H1 (cell line): ENCODE results near the gene CAMSAP3. TPM values are rescaled to one million over a fixed set of nuclear protein-coding genes. Genes with fewer than 3 reads are reported as not detected.

ENCODE experiments used
- CTCF ChIA-PET: fragments of 300-600 bp; sonication (Branson Sonifier 250); formaldehyde crosslinking; loops from one replicate; lab custom pipeline; 2021; ENCODE audit not compliant: partially characterized antibody; lab: Charles Lee
- POLR2A ChIA-PET: fragments of 300-600 bp; sonication (Branson Sonifier 250); formaldehyde crosslinking; loops from one replicate; lab custom pipeline; 2021; ENCODE audit warnings: inconsistent platforms; ENCODE audit not compliant: partially characterized antibody; lab: Charles Lee
- DNase-seq, 2 experiments: peaks; one replicate each; pipeline versions ENCODE4 v3.0.0 to v3.0.0-alpha.2; 2010 to 2022; ENCODE audit warnings: low spot score in 2 of 2, low read depth in 1 of 2, mixed read lengths in 1 of 2
- FAIRE-seq: peaks from 2 replicates; lab custom pipeline; 2011; peaks lifted over from hg19 to GRCh38; lab: Jason Lieb, UNC
- H2AFZ ChIP-seq: 2 replicates; pipeline ENCODE4 v1.8.1; 2012; ENCODE audit warnings: low read length, inconsistent platforms
- H2AK5ac ChIP-seq: 2 replicates; pipeline ENCODE4 v1.6.1; 2013; ENCODE audit warnings: low read depth, low read length
- H2BK120ac ChIP-seq: replicated peaks from 2 replicates; pipeline ENCODE3; 2013; ENCODE audit warnings: low read depth, low read length, inconsistent platforms
- H2BK12ac ChIP-seq: 2 replicates; pipeline ENCODE4 v1.6.1; 2013; ENCODE audit warnings: low read depth, low read length
- H2BK15ac ChIP-seq: 2 replicates; pipeline ENCODE4 v1.6.1; 2013; ENCODE audit warnings: low read length
- H2BK20ac ChIP-seq: 2 replicates; pipeline ENCODE4 v1.6.1; 2013; ENCODE audit warnings: low read length
- H2BK5ac ChIP-seq: 2 replicates; pipeline ENCODE4 v1.6.1; 2013; ENCODE audit warnings: low read depth, low read length
- H3K14ac ChIP-seq: 2 replicates; pipeline ENCODE4 v1.6.1; 2013; ENCODE audit warnings: inconsistent platforms; ENCODE audit not compliant: insufficient read length
- H3K18ac ChIP-seq: 2 replicates; pipeline ENCODE4 v1.6.1; 2013; ENCODE audit warnings: low read length; ENCODE audit errors: extremely low read depth
- H3K23ac ChIP-seq: 2 replicates; pipeline ENCODE4 v1.6.1; 2013; ENCODE audit warnings: inconsistent platforms; ENCODE audit not compliant: insufficient read length
- H3K23me2 ChIP-seq: 2 replicates; pipeline ENCODE4 v1.6.1; 2013; ENCODE audit warnings: low read depth, low read length
- H3K27ac ChIP-seq: 2 replicates; pipeline ENCODE4 v1.6.1; 2011; ENCODE audit warnings: low read depth, low read length, inconsistent platforms
- H3K27me3 ChIP-seq, 4 experiments: replicated peaks in 1 of 4; 1 replicate in 1 of 4; 2 replicates in 3 of 4; pipeline versions ENCODE4 v1.6.1 to v1.8.1; 2011 to 2013; ENCODE audit warnings: low read length in 3 of 4, mild to moderate bottlenecking in 3 of 4, inconsistent platforms in 2 of 4, mixed read lengths in 2 of 4, moderate library complexity in 1 of 4; ENCODE audit not compliant: control insufficient read depth in 3 of 4, insufficient read depth in 3 of 4; ENCODE audit errors: extremely low read depth in 1 of 4
- H3K36me3 ChIP-seq, 4 experiments: 2 replicates each; pipeline versions ENCODE4 v1.6.1 to v1.8.1; 2011 to 2013; ENCODE audit warnings: mild to moderate bottlenecking in 4 of 4, low read length in 3 of 4, moderate library complexity in 2 of 4, control low read depth in 1 of 4, inconsistent platforms in 1 of 4; ENCODE audit not compliant: insufficient read depth in 4 of 4, control insufficient read depth in 2 of 4
- H3K4ac ChIP-seq: replicated peaks from 2 replicates; pipeline ENCODE3; 2013; ENCODE audit warnings: low read length, low read depth, mixed read lengths, inconsistent platforms; ENCODE audit not compliant: insufficient read length
- H3K4me1 ChIP-seq, 4 experiments: replicated peaks in 1 of 4; 1 replicate in 1 of 4; 2 replicates in 3 of 4; pipeline versions ENCODE4 v1.6.1 to v1.8.1; 2011 to 2013; ENCODE audit warnings: low read length in 3 of 4, inconsistent platforms in 2 of 4, mixed read lengths in 1 of 4; ENCODE audit not compliant: insufficient read depth in 4 of 4, control insufficient read depth in 3 of 4
- H3K4me2 ChIP-seq, 2 experiments: 2 replicates each; pipeline versions ENCODE4 v1.6.1 to v1.8.1; 2011 to 2013; ENCODE audit warnings: low read depth in 2 of 2, low read length in 2 of 2, control low read depth in 1 of 2, inconsistent platforms in 1 of 2, mild to moderate bottlenecking in 1 of 2; ENCODE audit not compliant: insufficient read depth in 1 of 2
- H3K4me3 ChIP-seq, 4 experiments: fragments of 200-600, 300-600 bp in 1 of 4; sonication (generic), shearing (Covaris generic), sonication (Bioruptor Twin) in 1 of 4; 2 replicates each; pipeline versions ENCODE4 v1.5.1 to v1.8.1; 2011 to 2016; ENCODE audit warnings: low read length in 4 of 4, low read depth in 3 of 4, control low read depth in 2 of 4, inconsistent platforms in 2 of 4, mild to moderate bottlenecking in 2 of 4, mixed read lengths in 1 of 4, moderate library complexity in 1 of 4; ENCODE audit not compliant: insufficient read depth in 2 of 4; ENCODE audit errors: extremely low read depth in 1 of 4
- H3K56ac ChIP-seq: replicated peaks from 2 replicates; pipeline ENCODE3; 2013; ENCODE audit warnings: low read depth, mild to moderate bottlenecking, mixed read lengths, low read length, inconsistent platforms; ENCODE audit not compliant: insufficient read length
- H3K79me1 ChIP-seq: 2 replicates; pipeline ENCODE4 v1.6.1; 2013; ENCODE audit warnings: low read depth, low read length, control low read depth
- H3K79me2 ChIP-seq, 2 experiments: 2 replicates each; pipeline versions ENCODE4 v1.6.1 to v1.8.1; 2012 to 2013; ENCODE audit warnings: low read length in 2 of 2, mild to moderate bottlenecking in 2 of 2, inconsistent platforms in 1 of 2; ENCODE audit not compliant: insufficient read depth in 2 of 2, control insufficient read depth in 1 of 2
- H3K9ac ChIP-seq, 4 experiments: replicated peaks in 1 of 4; 1 replicate in 1 of 4; 2 replicates in 3 of 4; pipeline versions ENCODE4 v1.6.1 to v1.8.1; 2011 to 2013; ENCODE audit warnings: low read depth in 3 of 4, low read length in 3 of 4, control low read depth in 2 of 4, mild to moderate bottlenecking in 2 of 4, moderate library complexity in 2 of 4, inconsistent platforms in 1 of 4; ENCODE audit errors: extremely low read depth in 1 of 4
- H3K9me3 ChIP-seq, 2 experiments: 2 replicates each; pipeline versions ENCODE4 v1.6.1 to v1.8.1; 2012 to 2013; ENCODE audit warnings: mild to moderate bottlenecking in 2 of 2, moderate library complexity in 2 of 2, control low read depth in 1 of 2, inconsistent platforms in 1 of 2, low read depth in 1 of 2, low read length in 1 of 2, mixed read lengths in 1 of 2; ENCODE audit not compliant: insufficient read depth in 2 of 2
- H4K20me1 ChIP-seq, 2 experiments: replicated peaks in 1 of 2; 2 replicates each; pipeline versions ENCODE3 to v1.8.1; 2011 to 2013; ENCODE audit warnings: inconsistent platforms in 2 of 2, low read length in 2 of 2, mild to moderate bottlenecking in 1 of 2; ENCODE audit not compliant: insufficient read depth in 2 of 2, control insufficient read depth in 1 of 2
- H4K5ac ChIP-seq: 2 replicates; pipeline ENCODE4 v1.6.1; 2013; ENCODE audit warnings: low read length, low read depth, mixed read lengths, inconsistent platforms; ENCODE audit not compliant: insufficient read length
- H4K8ac ChIP-seq: 2 replicates; pipeline ENCODE4 v1.8.0; 2013; ENCODE audit warnings: mild to moderate bottlenecking, moderate library complexity, low read length, inconsistent platforms; ENCODE audit not compliant: insufficient read depth; ENCODE audit errors: extremely low read depth
- H4K91ac ChIP-seq: replicated peaks from 2 replicates; pipeline ENCODE3; 2013; ENCODE audit warnings: low read length, mixed read lengths, inconsistent platforms; ENCODE audit not compliant: insufficient read length
- BCL11A ChIP-seq, 2 experiments: IDR thresholded peaks; one replicate each; pipeline ENCODE4 v1.6.1; 2011; ENCODE audit warnings: low read depth in 2 of 2, low read length in 2 of 2, mild to moderate bottlenecking in 2 of 2
- CBX5 ChIP-seq: fragments of 300-800, 300-1000 bp; sonication (generic); IDR thresholded peaks from 2 replicates; pipeline ENCODE4 v1.7.1; 2016; ENCODE audit warnings: antibody characterized with exemption, low read length, low read depth
- EGR1 ChIP-seq: IDR thresholded peaks from 2 replicates; pipeline ENCODE4 v1.6.1; 2011; ENCODE audit warnings: low read depth, low read length, borderline replicate concordance
- FOSL1 ChIP-seq: IDR thresholded peaks from 2 replicates; pipeline ENCODE4 v1.6.1; 2011; ENCODE audit warnings: mild to moderate bottlenecking, low read depth, low read length, moderate library complexity; ENCODE audit not compliant: insufficient read depth
- GABPA ChIP-seq: IDR thresholded peaks from 2 replicates; pipeline ENCODE4 v1.6.1; 2011; ENCODE audit warnings: mild to moderate bottlenecking, low read length, moderate library complexity, borderline replicate concordance; ENCODE audit not compliant: insufficient read depth
- JUN ChIP-seq: IDR thresholded peaks from 2 replicates; pipeline ENCODE4 v1.6.1; 2011; ENCODE audit warnings: low read depth, mild to moderate bottlenecking, improper control_type of control experiment, low read length
- JUND ChIP-seq: IDR thresholded peaks from 2 replicates; pipeline ENCODE4 v1.6.1; 2011; ENCODE audit warnings: mild to moderate bottlenecking, improper control_type of control experiment, low read length
- RFX5 ChIP-seq: IDR thresholded peaks from 2 replicates; pipeline ENCODE4 v1.6.1; 2011; ENCODE audit warnings: low read depth, low read length, improper control_type of control experiment, borderline replicate concordance
- RXRA ChIP-seq: IDR thresholded peaks from 2 replicates; pipeline ENCODE4 v1.6.1; 2011; ENCODE audit warnings: low read depth, mild to moderate bottlenecking, low read length, moderate library complexity; ENCODE audit not compliant: insufficient read depth
- SIX5 ChIP-seq: IDR thresholded peaks from 2 replicates; pipeline ENCODE4 v1.6.1; 2011; ENCODE audit warnings: mild to moderate bottlenecking, low read depth, low read length
- SUZ12 ChIP-seq: fragments of 200-600 bp; sonication (generic); IDR thresholded peaks from 2 replicates; pipeline ENCODE4 v1.6.1; 2012; ENCODE audit warnings: mild to moderate bottlenecking, inconsistent platforms, low read length, moderate library complexity, mixed read lengths
- whole genome bisulfite sequencing, 2 experiments: shearing (Covaris generic) in 1 of 2; methylation state at CpG; one replicate each; pipeline versions ENCODE4 v1.1.6 to v1.1.7; 2013 to 2015; ENCODE audit warnings: low lambda C conversion rate in 2 of 2, mixed read lengths in 2 of 2, inconsistent platforms in 1 of 2, low coverage in 1 of 2, missing lambda C conversion rate in 1 of 2; ENCODE audit not compliant: insufficient replicate concordance in 2 of 2, insufficient coverage in 1 of 2, insufficient read length in 1 of 2; ENCODE audit errors: extremely low coverage in 1 of 2, missing lambda C conversion rate in 1 of 2; 5-methylcytosine and 5-hydroxymethylcytosine counted together
- polyA plus RNA-seq, 7 experiments: library from polyadenylated mRNA; depleted of rRNA in 3 of 7; stranded (reverse) in 5 of 7; unstranded in 2 of 7; fragments of >200 nt in 5 of 7; fragments of 200-250 nt in 2 of 7; gene quantifications; 1 replicate in 5 of 7; 2 replicates in 1 of 7; 4 replicates in 1 of 7; pipeline versions ENCODE4 v1.2.1 to v1.2.3, GENCODE V29; 2011 to 2013; ENCODE audit warnings: missing spikeins in 2 of 7, mixed read lengths in 2 of 7
- total RNA-seq: library from RNA; stranded (reverse); fragmentation: NEBNext Ultra II Directional; extraction: Animal tissue kit (Norgen Biotek cat#: 25700); gene quantifications from 2 replicates; pipeline ENCODE4 v1.2.1, GENCODE V29; 2021
- TF ChIP-seq, protein P1 (sequence below): IDR thresholded peaks from 2 replicates; pipeline ENCODE4 v1.6.1; 2012; ENCODE audit warnings: low read length, inconsistent platforms
- TF ChIP-seq, protein P2 (sequence below): IDR thresholded peaks from 2 replicates; pipeline ENCODE4 v1.6.1; 2012; ENCODE audit warnings: inconsistent platforms

CAMSAP3 gene
- total and polyA plus RNA-seq, 2 of the 8 experiments (the other 6 are each of a cell fraction or from before 2014, with no cell fraction given): 11.4 to 30.4 TPM

DNA sequence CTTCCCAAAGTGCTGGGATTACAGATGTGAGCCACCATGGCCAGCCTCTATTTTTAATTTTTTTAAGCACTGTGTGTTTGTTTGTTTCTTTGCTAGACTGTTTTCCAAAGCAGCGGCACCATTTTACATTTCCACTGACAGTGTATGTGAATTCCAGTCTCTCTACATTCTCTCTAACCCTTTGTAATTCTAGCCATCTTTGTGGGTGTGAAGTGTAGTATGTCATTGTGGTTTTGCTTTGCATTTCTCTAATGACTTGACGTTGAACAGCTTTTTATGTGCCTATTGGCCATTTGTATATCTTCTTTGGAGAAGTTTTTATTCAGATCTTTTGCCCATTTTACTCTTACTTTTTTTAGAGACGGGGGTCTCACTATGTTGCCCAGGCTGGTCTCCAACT lies 48.5 kb upstream of the CAMSAP3 start:
- Histone ChIP-seq H2BK15ac (no peak overlapping the region), H2BK12ac (no peak overlapping the region), H3K36me3 (peaks cover 3 to 18% (median 10%) of the 10 kb centered on the region in 4 experiments), H3K4me1 (peaks cover 0 to 7% (median 5%) of the 10 kb centered on the region in 4 experiments; a peak in 4 of 7 replicates), H2BK120ac (no peak overlapping the region), H4K20me1 (no peaks in the 10 kb centered on the region), H3K27ac (no peak overlapping the region), H3K4me2 (no peak overlapping the region), H3K56ac (no peak overlapping the region), H2AFZ (no peak overlapping the region), H3K18ac (no peak overlapping the region), H4K5ac (no peak overlapping the region), H3K4ac (no peak overlapping the region), H4K91ac (no peak overlapping the region), H3K9ac (no peak overlapping the region), H3K14ac (no peak overlapping the region), H3K79me2 (no peaks in the 10 kb centered on the region), H3K23me2 (peaks cover 2% of the 10 kb centered on the region; the same call in 1 of the 2 replicates), H2AK5ac (no peak overlapping the region), H3K4me3 (no peak overlapping the region), H2BK5ac (no peak overlapping the region), H3K27me3 (no peaks in the 10 kb centered on the region), H4K8ac (no peak overlapping the region), H3K23ac (no peak overlapping the region), H3K9me3 (no peaks in the 10 kb centered on the region), H3K79me1 (no peaks in the 10 kb centered on the region), H2BK20ac (no peak overlapping the region)
- POLR2A ChIA-PET: interaction anchor here (1.0 kb wide), 1 partner anchor 24 kb away, joined by 3 read pairs; no protein-coding TSS in a partner anchor
- FAIRE-seq (no peak), DNase-seq (no peak)
- 93% methylated on average over 3 of the region's 3 CpGs; no CpG with 5 or more reads in 1 of the 2 experiments for whole genome bisulfite sequencing, 2 experiments
- CTCF ChIA-PET: no interaction called here
- no peak for TF ChIP-seq SIX5
- no peak for TF ChIP-seq JUND
- no peak for TF ChIP-seq CBX5
- no peak for TF ChIP-seq FOSL1
- no peak for TF ChIP-seq SUZ12
- TF ChIP-seq, protein P1, sequence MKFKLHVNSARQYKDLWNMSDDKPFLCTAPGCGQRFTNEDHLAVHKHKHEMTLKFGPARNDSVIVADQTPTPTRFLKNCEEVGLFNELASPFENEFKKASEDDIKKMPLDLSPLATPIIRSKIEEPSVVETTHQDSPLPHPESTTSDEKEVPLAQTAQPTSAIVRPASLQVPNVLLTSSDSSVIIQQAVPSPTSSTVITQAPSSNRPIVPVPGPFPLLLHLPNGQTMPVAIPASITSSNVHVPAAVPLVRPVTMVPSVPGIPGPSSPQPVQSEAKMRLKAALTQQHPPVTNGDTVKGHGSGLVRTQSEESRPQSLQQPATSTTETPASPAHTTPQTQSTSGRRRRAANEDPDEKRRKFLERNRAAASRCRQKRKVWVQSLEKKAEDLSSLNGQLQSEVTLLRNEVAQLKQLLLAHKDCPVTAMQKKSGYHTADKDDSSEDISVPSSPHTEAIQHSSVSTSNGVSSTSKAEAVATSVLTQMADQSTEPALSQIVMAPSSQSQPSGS: no peak
- no peak for TF ChIP-seq BCL11A (IDR thresholded peaks at IDR 0.05; ENCODE audit: low read depth in 2 of 2, low read length in 2 of 2)
- no peak for TF ChIP-seq JUN
- no peak for TF ChIP-seq EGR1
- no peak for TF ChIP-seq RFX5
- no peak for TF ChIP-seq RXRA
- TF ChIP-seq, protein P2, sequence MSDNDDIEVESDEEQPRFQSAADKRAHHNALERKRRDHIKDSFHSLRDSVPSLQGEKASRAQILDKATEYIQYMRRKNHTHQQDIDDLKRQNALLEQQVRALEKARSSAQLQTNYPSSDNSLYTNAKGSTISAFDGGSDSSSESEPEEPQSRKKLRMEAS: no peak
- TF ChIP-seq GABPA: no peak
